GM03348 (cell line): Measurements from ENCODE around the gene MBD3L5.
"Not testable (repeated sequence)": the region's sequence is repeated elsewhere in the genome, so short reads cannot be mapped to it uniquely, and the experiment has no call there.

Source experiments
- DNase-seq: peaks from one replicate; pipeline ENCODE4 v3.0.0; 2012; ENCODE audit warnings: low spot score

MBD3L5 gene

DNA sequence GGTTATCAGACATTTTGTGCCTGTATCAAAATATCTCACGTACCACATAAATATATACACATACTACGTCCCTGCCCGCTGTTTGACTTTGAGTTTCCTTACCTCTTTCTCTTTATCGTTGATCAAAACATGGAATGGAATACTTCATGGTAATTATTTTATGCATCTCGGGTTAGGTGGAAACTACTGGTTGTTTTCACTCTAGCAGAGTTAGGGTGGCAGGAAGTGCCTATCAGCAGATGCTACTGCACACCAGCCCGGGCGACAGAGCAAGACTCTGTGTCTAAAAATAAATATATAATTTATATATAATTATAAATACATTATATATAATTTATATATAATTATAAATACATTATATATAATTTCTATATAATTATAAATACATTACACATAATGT, 22.5 kb downstream of the MBD3L5 start:
- DNase-seq = not testable (repeated sequence)

DNA sequence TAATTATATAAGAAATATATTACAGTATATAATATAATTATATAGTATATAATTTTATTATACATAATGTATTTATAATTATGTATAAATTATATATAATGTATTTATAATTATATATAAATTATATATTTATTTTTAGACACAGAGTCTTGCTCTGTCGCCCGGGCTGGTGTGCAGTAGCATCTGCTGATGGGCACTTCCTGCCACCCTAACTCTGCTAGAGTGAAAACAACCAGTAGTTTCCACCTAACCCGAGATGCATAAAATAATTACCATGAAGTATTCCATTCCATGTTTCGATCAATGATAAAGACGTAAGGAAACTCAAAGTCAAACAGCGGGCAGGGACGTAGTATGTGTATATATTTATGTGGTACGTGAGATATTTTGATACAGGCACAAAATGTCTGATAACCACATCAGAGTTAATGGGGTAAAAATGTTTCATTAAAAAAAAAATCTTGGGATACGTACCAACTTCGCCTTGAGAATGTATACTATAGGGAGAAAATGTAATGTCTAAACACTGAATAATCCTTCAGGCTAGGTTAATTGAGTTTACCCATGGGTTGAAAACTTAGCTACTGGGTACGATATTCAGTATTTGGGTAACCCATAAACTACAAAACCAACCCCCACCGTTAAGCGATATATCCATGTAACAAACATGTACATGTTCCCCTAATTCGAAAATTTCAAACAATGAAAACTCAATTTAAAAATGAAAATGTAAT, 24.4 kb downstream of the MBD3L5 start:
- DNase-seq = not testable (repeated sequence)

DNA sequence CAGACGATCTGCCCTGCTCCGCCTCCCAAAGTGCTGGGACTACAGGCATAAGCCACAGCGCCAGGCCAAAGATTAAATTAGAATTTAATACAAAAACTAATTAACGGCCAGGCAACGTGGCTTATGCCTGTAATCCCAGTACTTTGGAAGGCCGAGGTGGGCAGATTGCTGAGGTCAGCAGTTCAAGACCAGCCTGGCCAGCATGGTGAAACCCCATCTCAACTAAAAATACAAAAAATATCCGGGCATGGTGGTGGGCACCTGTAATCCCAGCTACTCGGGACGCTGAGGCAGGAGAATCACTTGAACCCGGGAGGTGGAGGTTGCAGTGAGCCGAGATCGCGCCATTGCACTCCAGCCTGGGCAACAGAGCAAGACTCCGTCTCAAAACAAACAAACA, 25.3 kb downstream of the MBD3L5 start:
- DNase-seq = not testable (repeated sequence)

DNA sequence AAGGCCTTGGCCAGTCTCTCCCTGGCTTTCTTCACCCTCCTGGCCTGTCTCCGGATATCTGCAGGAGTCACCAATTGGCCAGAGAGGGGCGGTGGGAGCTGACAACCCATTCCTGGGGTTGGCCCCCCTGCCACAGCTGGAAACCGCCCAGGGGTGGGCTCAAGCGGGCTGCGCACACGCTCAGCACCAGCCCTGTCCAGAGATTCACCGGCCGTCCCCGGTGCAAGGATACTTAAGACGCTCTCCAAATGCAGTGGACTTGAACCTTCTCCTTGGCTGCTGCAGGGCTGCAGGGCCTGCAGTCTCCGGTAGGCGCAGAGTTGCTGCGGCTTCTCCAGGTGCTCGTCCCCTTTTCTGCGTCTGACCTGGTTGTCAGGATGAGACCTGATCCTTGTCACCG, 26.0 kb downstream of the MBD3L5 start:
- DNase-seq = not testable (repeated sequence)

DNA sequence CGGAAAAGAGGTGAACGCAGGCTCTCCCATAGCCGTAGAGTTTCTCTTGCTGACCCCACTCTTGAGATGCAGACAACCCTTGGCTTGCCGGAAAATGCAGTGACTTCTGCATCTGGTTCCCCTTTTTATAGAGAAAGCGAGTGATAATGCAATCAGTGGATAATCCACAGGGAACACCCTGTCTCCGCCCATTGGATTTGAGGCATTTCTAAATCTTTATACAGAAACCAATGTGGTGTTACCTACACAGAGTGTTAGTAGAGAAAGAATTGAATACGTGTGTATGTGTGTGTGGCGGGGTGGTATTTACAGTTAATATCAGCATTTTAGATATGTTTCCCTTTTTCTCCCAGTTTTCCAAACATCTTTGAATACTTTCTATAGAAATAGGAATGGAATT, 28.2 kb downstream of the MBD3L5 start, which contains the start of gene MBD3L3:
TSS of gene MBD3L3 (minus strand) at position 101 of the 400 bp plus-strand sequence. CDS start at position 30, 71 bp downstream.
- DNase-seq = not testable (repeated sequence)

DNA sequence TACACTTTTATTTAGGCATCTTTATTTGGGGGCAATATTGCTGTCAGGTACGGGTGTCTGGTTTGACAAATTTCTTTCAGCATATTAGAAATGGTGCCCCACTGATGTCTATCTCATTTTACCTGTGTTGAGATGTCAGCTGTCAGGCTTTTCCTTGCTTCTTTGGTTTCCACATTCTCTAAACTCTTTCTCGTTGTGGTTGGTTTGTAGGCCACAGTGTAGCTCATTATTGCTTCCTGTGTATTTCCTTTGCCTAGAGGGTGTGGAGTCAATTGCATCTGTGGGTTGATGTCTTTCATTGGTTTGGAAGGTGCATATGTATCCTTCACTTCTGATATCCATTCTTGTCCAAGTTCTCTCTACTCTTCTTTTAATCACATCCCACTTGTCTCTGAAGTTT, 29.6 kb downstream of the MBD3L5 start:
- DNase-seq = not testable (repeated sequence)

DNA sequence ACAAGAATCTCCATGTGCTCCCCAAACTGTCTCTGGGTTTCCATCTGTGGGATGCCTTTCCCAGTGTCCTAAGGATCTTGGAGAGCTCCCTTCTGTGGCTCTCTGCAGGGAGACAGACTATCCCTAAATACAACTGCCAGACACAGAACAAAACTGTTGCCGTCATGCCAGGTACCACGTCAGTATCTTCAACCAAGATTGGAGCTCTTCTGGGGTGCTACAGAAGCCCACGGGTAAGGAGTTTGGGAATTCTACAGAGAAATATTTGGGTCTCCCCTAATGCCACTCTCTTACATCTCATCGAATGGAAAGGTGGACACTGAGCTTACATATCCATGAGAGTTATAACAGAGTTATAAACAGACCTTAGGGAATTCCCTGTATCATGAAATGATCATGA, 33.0 kb downstream of the MBD3L5 start:
- DNase-seq = no peak

DNA sequence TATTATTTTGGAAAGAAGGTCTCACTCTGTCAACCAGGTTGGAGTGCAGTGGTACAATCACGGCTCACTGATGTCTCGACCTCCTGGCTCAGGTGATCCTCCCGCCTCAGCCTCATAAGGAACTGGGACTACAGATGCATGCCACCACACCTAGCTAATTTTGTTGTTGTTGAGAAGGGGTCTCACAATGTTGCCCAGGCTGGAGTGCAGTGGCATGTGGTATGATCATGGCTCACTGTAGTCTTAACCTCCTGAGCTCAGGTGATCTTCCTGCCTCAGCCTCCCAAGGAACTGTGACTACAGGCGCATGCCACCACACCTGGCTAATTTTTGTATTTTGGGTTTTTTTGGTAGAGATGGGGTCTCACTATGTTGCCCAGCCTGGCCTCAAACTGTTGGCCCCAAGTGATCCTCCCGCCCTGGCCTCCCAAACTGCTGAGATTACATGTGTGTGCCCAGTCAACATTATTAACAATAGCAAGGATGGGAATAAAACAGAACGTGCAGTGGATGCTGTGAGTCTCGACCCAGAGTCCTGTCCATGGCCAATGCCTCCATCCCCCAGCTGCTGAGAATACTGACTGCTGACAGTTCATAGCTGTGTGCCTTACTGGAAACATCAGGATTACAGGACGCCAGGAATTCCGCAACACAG, 33.5 kb downstream of the MBD3L5 start:
- no peak for DNase-seq

DNA sequence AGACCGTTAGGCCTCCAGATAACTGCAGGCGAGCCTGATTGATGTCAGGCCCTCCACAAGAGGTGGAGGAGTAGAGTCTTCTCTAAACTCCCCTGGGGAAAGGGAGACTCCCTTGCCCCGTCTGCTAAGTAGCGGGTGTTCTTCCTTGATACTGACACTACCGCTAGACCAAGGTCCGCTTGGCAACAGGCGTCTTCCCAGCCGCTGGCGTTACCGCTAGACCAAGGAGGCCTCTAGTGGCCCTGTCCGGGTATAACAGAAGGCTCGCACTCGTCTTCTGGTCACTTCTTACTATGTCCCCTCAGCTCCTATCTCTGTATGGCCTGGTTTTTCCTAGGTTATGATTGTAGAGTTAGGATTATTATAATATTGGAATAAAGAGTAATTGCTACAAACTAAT, 36.7 kb downstream of the MBD3L5 start:
- DNase-seq = not testable (repeated sequence)

DNA sequence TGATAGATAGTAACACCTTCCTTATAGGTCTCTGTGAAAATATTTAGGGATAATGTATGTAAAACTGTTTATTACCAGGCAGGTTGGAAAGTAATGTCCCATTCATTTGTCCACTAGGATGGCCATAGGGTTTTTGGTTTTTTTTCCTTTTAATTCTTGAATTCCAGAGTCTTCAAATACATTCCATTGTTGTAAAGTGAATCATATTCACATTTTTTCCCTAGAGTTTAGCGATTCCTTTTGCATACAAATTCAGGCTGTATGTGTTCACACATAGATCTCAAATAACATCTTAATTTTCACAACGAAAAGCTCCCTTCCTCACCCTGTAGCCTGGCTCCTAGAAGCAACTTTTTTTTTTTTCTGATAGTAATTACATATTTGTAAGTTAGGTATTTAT, 37.3 kb downstream of the MBD3L5 start:
- DNase-seq = peak; percentile 19

DNA sequence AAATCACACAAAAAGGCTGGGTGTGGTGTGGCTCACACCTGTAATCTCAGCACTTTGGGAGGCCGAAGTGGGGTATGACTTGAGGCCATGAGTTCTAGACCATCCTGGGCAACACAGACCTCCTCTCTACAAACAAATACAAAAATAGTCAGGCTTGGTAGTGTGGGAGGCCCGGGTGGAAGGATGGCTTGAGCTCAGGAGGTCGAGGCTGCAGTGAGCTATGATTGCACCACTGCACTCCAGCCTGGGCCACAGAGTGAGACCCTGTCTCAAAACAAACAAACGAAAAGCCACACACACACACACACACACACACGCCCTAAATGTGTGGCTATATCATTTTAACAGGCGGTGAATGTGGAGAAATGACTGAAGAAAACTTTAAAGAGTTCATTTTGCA, 38.2 kb downstream of the MBD3L5 start:
- no peak for DNase-seq

DNA sequence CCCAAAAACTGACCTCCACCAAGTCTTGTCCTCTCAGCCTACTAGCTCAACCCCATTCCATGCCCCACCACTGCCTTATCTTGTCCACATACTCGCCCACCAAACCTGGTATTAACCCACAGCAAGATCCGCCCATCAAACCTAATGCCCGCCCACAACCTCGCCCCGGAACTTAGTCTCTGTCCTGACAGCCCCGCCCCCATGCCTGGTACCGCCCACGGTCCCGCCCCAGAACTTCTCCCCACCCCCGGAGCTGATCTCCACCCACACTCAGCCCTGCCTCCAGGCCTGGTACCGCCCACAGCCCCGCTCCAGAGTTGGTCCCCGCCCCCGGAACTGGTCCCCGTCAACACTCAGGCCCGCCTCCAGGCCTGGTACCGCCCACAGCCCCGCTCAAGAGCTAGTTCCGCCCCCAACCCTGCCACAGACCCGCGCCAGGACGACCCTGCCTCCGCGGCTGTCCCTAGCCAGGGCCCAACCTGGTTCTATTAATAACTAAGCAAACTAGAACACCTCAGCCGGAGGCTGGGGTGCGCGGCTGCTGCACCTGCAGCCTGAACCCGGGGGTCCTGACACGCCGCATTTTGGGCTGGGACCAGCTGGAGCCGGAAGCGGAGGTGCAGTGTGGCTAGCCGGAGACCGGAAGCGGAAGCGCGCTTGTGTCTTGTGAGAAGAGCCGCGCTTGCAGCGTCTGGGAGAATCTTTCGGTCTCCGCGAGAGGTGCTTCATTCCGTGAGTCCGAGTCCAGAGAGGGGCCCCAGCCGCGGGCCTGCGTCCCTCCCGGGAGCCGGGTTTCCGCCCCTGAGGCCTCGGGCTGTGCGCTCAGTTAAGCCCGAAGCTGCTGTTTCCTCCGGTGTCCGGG, 38.9 kb downstream of the MBD3L5 start, which contains the start of gene ZNF557:
TSS of gene ZNF557 (plus strand) at position 662 of the 862 bp plus-strand sequence. CDS start 5,372 bp downstream, outside the sequence.
- DNase-seq = peak; percentile 96

DNA sequence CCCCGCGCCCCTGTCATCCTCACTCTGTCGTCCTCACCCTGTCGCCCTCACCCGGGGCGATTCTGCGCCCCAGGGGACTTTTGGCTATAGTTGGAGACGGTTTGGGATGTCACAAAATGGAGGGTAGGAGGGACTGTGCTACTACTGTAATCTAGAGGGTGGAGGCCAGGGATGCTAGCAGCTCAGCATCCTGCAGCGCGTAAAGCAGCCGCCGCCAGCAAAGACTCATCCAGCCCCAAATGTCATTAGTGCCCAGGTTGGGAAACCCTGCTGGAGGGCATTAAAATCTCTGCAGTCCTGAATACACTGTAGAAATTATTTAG, 39.5 kb downstream of the MBD3L5 start:
- no peak for DNase-seq

DNA sequence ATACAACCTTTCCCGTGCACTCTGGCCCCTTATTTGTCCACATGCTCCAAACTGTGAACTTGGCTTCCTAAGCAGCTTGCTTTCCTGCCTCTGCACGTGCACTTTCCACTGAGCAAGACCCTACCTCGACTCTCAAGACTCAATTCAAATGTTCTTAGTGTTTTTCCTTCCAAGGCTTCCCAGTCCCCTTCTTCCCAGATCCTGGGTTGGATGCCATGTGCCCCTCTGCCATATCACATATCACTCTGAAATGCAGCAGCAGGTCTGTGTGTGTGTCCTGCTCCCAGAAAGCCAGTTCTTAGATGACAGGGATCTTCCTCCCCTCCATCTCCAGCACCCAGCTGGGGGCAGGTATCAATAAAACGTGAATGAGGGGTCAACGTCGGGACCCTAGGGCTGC, 42.2 kb downstream of the MBD3L5 start:
- no peak for DNase-seq

DNA sequence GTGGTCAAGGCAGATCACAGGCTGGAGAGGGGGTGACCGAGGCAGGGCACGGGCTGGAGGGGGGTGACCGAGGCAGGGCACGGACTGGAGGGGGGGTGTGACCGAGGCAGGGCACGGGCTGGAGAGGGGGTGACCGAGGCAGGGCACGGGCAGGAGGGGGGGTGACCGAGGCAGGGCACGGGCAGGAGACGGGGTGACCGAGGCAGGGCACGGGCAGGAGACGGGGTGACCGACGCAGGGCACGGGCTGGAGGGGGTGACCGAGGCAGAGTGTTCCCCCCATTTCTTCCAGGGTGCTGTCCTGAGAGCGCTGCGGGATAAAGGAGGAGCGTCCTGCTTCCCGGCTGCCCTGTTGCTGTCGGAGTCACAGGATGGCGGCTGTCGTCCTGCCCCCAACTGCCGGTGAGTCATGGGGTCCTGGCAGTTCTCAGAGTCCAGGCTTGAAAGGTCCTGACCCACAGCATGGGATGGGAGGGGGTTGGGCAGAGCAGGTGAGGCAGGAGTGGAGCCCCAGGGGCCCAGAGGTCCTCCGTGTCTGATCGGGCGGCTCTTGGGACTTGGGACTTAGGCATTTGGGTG, 44.4 kb downstream of the MBD3L5 start:
- DNase-seq = no peak

DNA sequence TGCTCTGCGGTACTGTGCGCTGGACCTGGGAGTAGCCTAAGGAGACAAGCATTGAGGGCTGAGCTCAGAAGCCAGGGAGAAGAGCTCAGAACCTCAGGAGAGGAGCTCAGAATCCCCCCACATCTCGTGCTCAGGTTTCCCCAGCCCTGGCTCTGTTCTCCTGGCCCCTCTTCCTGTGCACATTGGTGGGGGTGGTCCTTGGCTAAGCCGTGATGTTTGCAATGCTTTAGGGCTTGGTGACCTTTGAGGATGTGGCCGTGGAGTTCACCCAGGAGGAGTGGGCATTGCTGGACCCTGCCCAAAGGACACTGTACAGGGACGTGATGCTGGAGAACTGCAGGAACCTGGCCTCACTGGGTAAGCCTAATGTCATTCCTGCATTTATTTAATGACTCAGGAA, 45.8 kb downstream of the MBD3L5 start:
- DNase-seq = no peak

DNA sequence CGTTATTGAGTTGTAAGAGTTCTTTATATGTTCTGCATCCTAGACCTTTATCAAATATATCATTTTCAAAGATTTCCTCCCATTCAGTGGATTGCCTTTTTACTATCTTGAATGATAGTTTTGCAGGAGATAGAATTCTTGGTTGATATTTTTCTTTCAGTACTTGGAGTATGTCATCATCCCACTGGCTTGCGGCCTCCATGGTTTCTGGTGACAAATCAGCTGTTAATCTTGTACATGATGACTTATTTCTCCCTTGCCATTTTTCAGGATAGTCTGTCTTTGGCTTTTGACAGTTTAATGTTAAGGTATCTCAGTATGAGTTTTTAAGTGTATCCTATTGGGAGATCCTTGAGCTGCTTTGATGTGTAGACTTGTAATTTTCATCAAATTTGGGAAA, 47.6 kb downstream of the MBD3L5 start:
- DNase-seq = no peak
